Hematopoietic multipotent progenitor cell (in vitro differentiated cells): ENCODE results near the gene MFSD12. TPM values are rescaled to one million over a fixed set of nuclear protein-coding genes. Genes with fewer than 3 reads are reported as not detected.

ENCODE experiments used
- DNase-seq, 3 donors: peaks; one replicate each; pipeline ENCODE4 v3.0.0-alpha.2; 2011 to 2015; ENCODE audit warnings: low read depth in 2 of 3, low spot score in 2 of 3
- total RNA-seq: library from RNA; depleted of rRNA; stranded (reverse); fragments of >200 nt; gene quantifications from one replicate; pipeline ENCODE4 v1.2.3, GENCODE V29; 2012

The MFSD12 gene
- total RNA-seq: 82.4 TPM

- DNase-seq: peak; percentile 83 to 95 (median 92)
These were observed at the start of gene MFSD12 for GRCh38 chr19:3557461-3558248. Gene MFSD12, minus strand, starts transcription at chr19:3557586. Its CDS starts 183 bp downstream, at chr19:3557403.

- peak in 1 of 3 donors; percentile 54 for DNase-seq
These were observed 49.4 kb upstream of the MFSD12 start, which contains the start of gene TBXA2R for GRCh38 chr19:3606690-3607289. Gene TBXA2R, minus strand, starts transcription at chr19:3606875. Its CDS starts 6,241 bp downstream, at chr19:3600634.

- no peak for DNase-seq
These were observed 48.8 kb upstream of the MFSD12 start for GRCh38 chr19:3606174-3606689.

GRCh38 chr19:3605770-3606169, 48.4 kb upstream of the MFSD12 start:
- no peak for DNase-seq

GRCh38 chr19:3605361-3605760, 48.0 kb upstream of the MFSD12 start:
- DNase-seq: no peak

- DNase-seq: peak in 1 of 3 donors; percentile 50
These were observed 47.6 kb upstream of the MFSD12 start for GRCh38 chr19:3604987-3605343.

GRCh38 chr19:3604227-3604986, 47.0 kb upstream of the MFSD12 start:
- DNase-seq: no peak

GRCh38 chr19:3603121-3603811, 45.9 kb upstream of the MFSD12 start:
- DNase-seq: no peak

GRCh38 chr19:3601021-3601420, 43.6 kb upstream of the MFSD12 start:
- DNase-seq: no peak

- no peak for DNase-seq
These were observed 42.4 kb upstream of the MFSD12 start for GRCh38 chr19:3599776-3600187.

- DNase-seq: no peak
These were observed 38.2 kb upstream of the MFSD12 start for GRCh38 chr19:3595521-3596061.

GRCh38 chr19:3593156-3593555, 35.8 kb upstream of the MFSD12 start:
- DNase-seq: peak in 1 of 3 donors; percentile 46

- no peak for DNase-seq
These were observed 34.7 kb upstream of the MFSD12 start for GRCh38 chr19:3591876-3592613.

GRCh38 chr19:3590991-3591659, 33.7 kb upstream of the MFSD12 start:
- no peak for DNase-seq

- no peak for DNase-seq
These were observed 32.6 kb upstream of the MFSD12 start for GRCh38 chr19:3589949-3590348.

GRCh38 chr19:3589439-3589838, 32.1 kb upstream of the MFSD12 start:
- no peak for DNase-seq

- DNase-seq: no peak
These were observed 29.4 kb upstream of the MFSD12 start for GRCh38 chr19:3586707-3587346.

- peak in 1 of 3 donors; percentile 67 for DNase-seq
These were observed 28.8 kb upstream of the MFSD12 start for GRCh38 chr19:3586127-3586626.
